GM18505 (cell line): ENCODE results near the gene C16orf96.

Experiments
- ATAC-seq: cut with Tn5 transposase; IDR thresholded peaks from one replicate; pipeline ENCODE4 v1.9.1; 2021; ENCODE audit not compliant: unreplicated experiment
- POLR2A ChIP-seq: IDR thresholded peaks from 4 replicates; pipeline ENCODE4 v1.6.1; 2011; ENCODE audit warnings: borderline replicate concordance; ENCODE audit not compliant: insufficient read depth, insufficient read length; ENCODE audit errors: extremely low read depth

Gene C16orf96

GRCh38 chr16:4517812-4518680 lies 38.1 kb upstream of the C16orf96 start:
- ATAC-seq = no peak
- TF ChIP-seq POLR2A = no peak

GRCh38 chr16:4519274-4520058 lies 36.7 kb upstream of the C16orf96 start:
- TF ChIP-seq POLR2A = no peak
- ATAC-seq = no peak

- ATAC-seq = no peak
- TF ChIP-seq POLR2A = no peak
Measured at GRCh38 chr16:4520913-4521312, 35.2 kb upstream of the C16orf96 start.

GRCh38 chr16:4522051-4522581 lies 34.0 kb upstream of the C16orf96 start:
- ATAC-seq = no peak
- TF ChIP-seq POLR2A = no peak

- no peak for ATAC-seq
Measured at GRCh38 chr16:4523686-4524085, 32.5 kb upstream of the C16orf96 start.

GRCh38 chr16:4524571-4524970 lies 31.6 kb upstream of the C16orf96 start:
- TF ChIP-seq POLR2A = no peak
- ATAC-seq = no peak

More at GRCh38 chr16:4523686-4524085, 32.5 kb upstream of the C16orf96 start:
- TF ChIP-seq POLR2A = no peak

- no peak for ATAC-seq
- no peak for TF ChIP-seq POLR2A
Measured at GRCh38 chr16:4525069-4525468, 31.1 kb upstream of the C16orf96 start.

GRCh38 chr16:4525634-4526277 lies 30.4 kb upstream of the C16orf96 start:
- TF ChIP-seq POLR2A = no peak
- no peak for ATAC-seq

- no peak for ATAC-seq
- TF ChIP-seq POLR2A = no peak
Measured at GRCh38 chr16:4529085-4530060, 26.8 kb upstream of the C16orf96 start.

- no peak for TF ChIP-seq POLR2A
- ATAC-seq = no peak
Measured at GRCh38 chr16:4531811-4532210, 24.3 kb upstream of the C16orf96 start.

- TF ChIP-seq POLR2A = no peak
- ATAC-seq = no peak
Measured at GRCh38 chr16:4532238-4532637, 23.9 kb upstream of the C16orf96 start.

GRCh38 chr16:4533490-4533889 lies 22.6 kb upstream of the C16orf96 start:
- no peak for ATAC-seq
- TF ChIP-seq POLR2A = no peak
